Measurements from ENCODE around the gene HHIPL1.

DNA sequence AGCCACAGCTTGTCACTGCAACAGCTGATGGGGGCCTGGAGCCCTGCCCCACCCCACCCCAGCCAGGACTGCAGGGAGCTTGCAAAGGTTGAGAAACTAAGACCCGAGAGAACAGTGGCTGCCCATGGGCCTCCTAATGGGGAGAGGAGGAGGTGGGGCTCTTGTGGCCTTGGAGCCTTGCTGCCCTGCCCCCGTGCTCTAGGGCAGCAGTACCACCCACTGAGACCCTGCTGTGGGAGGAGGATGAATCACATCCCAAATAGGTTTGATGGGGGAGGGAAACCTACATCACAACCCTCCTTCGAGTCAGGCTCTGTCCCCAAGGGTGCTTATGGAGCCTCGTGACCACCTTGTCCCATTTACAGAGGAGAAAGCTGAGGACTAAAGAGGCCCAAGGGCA lies 15.9 kb downstream of the HHIPL1 start:
- TF ChIP-seq, protein P1, sequence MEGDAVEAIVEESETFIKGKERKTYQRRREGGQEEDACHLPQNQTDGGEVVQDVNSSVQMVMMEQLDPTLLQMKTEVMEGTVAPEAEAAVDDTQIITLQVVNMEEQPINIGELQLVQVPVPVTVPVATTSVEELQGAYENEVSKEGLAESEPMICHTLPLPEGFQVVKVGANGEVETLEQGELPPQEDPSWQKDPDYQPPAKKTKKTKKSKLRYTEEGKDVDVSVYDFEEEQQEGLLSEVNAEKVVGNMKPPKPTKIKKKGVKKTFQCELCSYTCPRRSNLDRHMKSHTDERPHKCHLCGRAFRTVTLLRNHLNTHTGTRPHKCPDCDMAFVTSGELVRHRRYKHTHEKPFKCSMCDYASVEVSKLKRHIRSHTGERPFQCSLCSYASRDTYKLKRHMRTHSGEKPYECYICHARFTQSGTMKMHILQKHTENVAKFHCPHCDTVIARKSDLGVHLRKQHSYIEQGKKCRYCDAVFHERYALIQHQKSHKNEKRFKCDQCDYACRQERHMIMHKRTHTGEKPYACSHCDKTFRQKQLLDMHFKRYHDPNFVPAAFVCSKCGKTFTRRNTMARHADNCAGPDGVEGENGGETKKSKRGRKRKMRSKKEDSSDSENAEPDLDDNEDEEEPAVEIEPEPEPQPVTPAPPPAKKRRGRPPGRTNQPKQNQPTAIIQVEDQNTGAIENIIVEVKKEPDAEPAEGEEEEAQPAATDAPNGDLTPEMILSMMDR (conservative IDR thresholded peaks at IDR 0.05; ENCODE audit: low read depth, low read length) = no peak
- no peak for TF ChIP-seq EZH2 (IDR thresholded peaks at IDR 0.05; ENCODE audit: borderline replicate concordance, low read depth, low read length, poor library complexity, severe bottlenecking)

Data from A673 (cell line).